GM18508 (cell line): Measurements from ENCODE around the gene SLC35F3.
"Not testable (repeated sequence)": the region's sequence is repeated elsewhere in the genome, so short reads cannot be mapped to it uniquely, and the experiment has no call there.

Source experiments
- ATAC-seq: cut with Tn5 transposase; IDR thresholded peaks from one replicate; pipeline ENCODE4 v1.9.1; 2021; ENCODE audit warnings: moderate number of reproducible peaks; ENCODE audit not compliant: insufficient read depth, unreplicated experiment

The SLC35F3 gene

GRCh38 chr1:234296496-234296895 lies 392.0 kb downstream of the SLC35F3 start:
- no peak for ATAC-seq

GRCh38 chr1:234297668-234298067 lies 393.2 kb downstream of the SLC35F3 start:
- no peak for ATAC-seq

GRCh38 chr1:234300096-234300495 lies 395.6 kb downstream of the SLC35F3 start:
- ATAC-seq: no peak

- not testable (repeated sequence) for ATAC-seq
Measured at GRCh38 chr1:234301663-234302062, 397.2 kb downstream of the SLC35F3 start.

- ATAC-seq: no peak
Measured at GRCh38 chr1:234302354-234302962, 398.0 kb downstream of the SLC35F3 start.

GRCh38 chr1:234303231-234303630 lies 398.8 kb downstream of the SLC35F3 start:
- no peak for ATAC-seq

GRCh38 chr1:234307726-234308125 lies 403.2 kb downstream of the SLC35F3 start:
- no peak for ATAC-seq

- ATAC-seq: no peak
Measured at GRCh38 chr1:234309243-234309597, 404.7 kb downstream of the SLC35F3 start.

- ATAC-seq: peak; percentile 69
Measured at GRCh38 chr1:234309598-234310459, 405.4 kb downstream of the SLC35F3 start.

- no peak for ATAC-seq
Measured at GRCh38 chr1:234310460-234310817, 406.0 kb downstream of the SLC35F3 start.

- no peak for ATAC-seq
Measured at GRCh38 chr1:234311414-234311813, 406.9 kb downstream of the SLC35F3 start.

- ATAC-seq: no peak
Measured at GRCh38 chr1:234313171-234313570, 408.7 kb downstream of the SLC35F3 start.

- ATAC-seq: no peak
Measured at GRCh38 chr1:234315091-234315541, 410.6 kb downstream of the SLC35F3 start.

- ATAC-seq: no peak
Measured at GRCh38 chr1:234315588-234315987, 411.1 kb downstream of the SLC35F3 start.

GRCh38 chr1:234316486-234316885 lies 412.0 kb downstream of the SLC35F3 start:
- no peak for ATAC-seq

- no peak for ATAC-seq
Measured at GRCh38 chr1:234316937-234317336, 412.5 kb downstream of the SLC35F3 start.

GRCh38 chr1:234320069-234320468 lies 415.6 kb downstream of the SLC35F3 start:
- ATAC-seq: no peak

GRCh38 chr1:234320549-234320948 lies 416.1 kb downstream of the SLC35F3 start:
- no peak for ATAC-seq

GRCh38 chr1:234321231-234321630 lies 416.8 kb downstream of the SLC35F3 start:
- no peak for ATAC-seq

GRCh38 chr1:234322097-234322496 lies 417.6 kb downstream of the SLC35F3 start:
- ATAC-seq: no peak

- no peak for ATAC-seq
Measured at GRCh38 chr1:234322979-234323378, 418.5 kb downstream of the SLC35F3 start.

GRCh38 chr1:234324821-234325220 lies 420.3 kb downstream of the SLC35F3 start:
- no peak for ATAC-seq
